ENCODE measurements around the gene EIF3D.

EIF3D gene, protein sequence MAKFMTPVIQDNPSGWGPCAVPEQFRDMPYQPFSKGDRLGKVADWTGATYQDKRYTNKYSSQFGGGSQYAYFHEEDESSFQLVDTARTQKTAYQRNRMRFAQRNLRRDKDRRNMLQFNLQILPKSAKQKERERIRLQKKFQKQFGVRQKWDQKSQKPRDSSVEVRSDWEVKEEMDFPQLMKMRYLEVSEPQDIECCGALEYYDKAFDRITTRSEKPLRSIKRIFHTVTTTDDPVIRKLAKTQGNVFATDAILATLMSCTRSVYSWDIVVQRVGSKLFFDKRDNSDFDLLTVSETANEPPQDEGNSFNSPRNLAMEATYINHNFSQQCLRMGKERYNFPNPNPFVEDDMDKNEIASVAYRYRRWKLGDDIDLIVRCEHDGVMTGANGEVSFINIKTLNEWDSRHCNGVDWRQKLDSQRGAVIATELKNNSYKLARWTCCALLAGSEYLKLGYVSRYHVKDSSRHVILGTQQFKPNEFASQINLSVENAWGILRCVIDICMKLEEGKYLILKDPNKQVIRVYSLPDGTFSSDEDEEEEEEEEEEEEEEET

DNA sequence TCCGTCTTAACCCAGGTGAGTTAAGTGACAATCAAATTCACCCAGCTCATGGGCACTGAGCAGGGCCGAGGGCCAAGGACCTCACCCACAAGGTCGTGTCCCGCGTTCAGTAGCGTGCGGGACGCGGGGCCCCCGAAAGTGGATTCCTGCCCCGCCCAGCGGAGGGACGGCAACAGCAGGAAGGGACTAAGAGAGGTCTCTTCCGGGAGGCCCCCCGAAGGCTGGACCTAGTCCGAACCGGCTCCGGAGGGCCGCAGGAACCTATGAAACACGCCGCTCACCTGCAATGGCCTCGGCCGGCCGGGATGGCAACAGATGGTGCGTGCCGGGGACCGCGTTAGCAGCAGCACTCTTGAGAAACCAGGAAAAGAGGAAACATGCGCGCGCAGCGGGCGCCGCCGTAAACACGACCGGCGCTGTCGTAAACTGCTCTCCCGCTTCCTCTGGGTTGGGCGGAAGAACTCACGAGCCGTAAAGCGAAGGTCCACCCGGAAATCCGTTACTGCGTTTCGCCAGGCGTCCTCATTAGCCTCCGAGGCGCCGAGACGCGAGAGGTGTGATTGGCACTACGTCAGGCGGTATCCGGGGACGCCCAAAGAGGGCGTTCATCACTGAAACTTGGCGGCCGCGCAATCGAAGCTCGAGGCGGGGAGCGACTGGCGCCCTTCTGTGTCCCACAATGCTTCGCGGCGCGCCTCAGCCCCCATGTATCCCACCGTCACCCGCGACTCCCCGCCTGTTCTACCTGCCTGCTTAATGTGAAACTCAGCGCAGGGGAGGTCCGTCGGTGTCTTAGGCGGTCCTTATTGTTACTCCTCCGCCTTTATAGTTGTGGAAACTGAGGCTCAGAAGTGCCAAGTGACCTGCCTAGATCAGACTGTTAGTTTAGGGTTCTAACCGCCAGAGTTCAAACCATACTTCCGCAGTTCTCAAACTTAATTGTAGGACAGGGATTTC lies at the start of gene EIF3D:
Gene EIF3D, minus strand, starts transcription at position 372 of the 957 bp plus-strand sequence. CDS start 3,045 bp downstream, outside the sequence.
- peak; percentile 99 for FAIRE-seq

DNA sequence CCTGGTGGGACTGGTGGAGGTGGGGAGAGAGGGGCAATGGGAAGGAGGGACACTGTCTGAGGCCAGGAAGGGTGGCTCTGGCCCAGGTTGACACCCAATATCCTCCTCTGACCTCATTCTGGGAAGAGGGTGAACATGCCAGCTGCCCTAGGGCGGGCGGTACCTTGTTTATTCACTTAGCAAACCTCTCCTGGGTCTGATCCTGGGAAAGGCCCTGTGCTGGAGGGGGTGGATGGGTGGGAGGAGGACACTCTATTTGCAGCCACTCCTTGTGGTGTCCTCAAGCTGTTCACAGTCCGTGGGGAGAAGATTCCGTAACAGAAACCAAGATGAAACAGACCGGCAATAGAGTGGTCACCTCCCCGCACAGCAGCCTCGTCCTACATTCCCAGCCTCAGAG lies 49.7 kb upstream of the EIF3D start:
- FAIRE-seq = no peak

- FAIRE-seq = no peak
Measured at GRCh38 chr22:36577019-36577418, 48.1 kb upstream of the EIF3D start.

DNA sequence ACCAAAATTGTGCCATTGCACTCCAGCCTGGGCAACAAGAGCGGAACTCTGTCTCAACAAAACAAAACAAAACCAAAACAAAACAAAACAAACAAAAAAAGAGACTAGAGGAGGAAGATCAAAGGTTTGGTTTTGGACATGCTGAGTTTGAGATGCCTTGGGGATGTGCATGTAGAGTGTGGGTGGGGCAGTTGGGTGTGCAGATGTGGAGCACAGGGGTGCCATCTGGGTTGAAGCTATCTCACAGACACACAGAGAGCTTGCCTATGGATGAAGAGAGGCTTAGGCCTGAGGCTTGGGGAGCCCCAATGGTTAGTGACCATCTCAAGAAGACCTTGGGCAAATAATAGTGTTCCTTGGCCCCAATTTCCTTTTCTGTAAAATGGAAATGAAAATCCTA lies 45.8 kb upstream of the EIF3D start:
- FAIRE-seq = no peak

DNA sequence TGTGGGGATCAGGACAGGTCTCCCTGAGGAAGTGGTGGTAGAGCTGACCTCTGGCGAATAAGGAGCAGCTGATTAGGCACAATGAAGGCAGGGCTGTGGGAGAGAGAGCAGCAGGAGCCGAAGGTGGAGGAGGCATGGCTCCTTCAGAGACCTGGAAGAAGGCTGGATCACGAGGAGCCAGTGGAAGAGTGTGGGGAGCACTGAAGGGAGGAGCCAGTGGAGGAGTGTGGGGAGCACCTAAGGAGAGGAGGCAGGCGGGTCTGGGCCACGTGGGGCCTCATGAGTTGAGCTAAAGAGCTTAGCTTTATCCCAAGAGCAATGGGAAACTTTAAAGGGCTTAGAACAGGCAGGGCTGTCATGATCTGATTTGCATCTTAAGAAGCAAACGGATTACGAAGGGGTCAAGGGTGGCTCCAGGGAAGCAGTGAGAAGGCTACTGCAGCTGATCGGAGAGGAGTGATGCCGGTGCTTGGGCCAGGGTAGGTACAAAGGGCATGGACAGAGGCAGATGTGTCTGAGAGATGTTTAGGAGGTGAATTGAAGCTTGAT lies 44.9 kb upstream of the EIF3D start:
- no peak for FAIRE-seq

DNA sequence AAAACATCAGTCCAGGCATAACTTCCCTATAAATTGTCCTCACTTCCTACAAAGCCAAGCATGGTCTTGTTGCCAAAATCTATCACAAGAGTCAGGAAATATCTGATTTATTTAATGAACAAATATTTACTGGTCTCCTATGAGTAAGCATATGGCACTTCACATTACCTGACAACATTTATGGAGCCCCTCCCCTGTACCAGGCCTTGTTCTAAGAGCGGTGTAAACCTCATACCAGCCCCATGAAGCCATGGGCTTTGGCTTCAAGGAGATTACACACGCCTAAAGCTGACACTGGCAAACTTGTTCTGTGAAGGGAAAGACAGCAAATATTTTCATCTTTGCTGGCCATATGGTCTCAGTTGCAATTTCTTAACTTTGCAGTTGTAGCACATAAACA lies 43.0 kb upstream of the EIF3D start:
- no peak for FAIRE-seq

DNA sequence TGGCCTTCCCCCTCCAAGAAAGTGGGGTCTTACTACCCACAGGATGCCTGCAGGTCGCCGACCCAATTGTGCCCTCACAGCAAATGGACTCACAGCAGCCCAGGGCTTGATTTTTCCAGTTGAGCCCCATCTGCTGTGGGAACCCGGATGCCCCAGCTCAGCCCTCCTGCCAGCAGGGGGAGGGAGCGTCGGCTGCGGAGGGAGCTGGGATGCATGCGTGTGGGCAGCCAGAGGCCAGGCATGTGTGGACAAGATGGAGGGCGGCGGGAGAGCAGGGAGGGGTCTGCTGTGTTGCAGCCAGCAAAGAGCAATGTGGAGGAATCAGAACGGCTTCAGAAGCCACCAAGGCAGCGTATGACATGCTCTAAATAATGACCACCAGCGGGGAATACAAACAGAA lies 41.0 kb upstream of the EIF3D start:
- FAIRE-seq = no peak

- no peak for FAIRE-seq
Measured at GRCh38 chr22:36568846-36569245, 39.9 kb upstream of the EIF3D start.

DNA sequence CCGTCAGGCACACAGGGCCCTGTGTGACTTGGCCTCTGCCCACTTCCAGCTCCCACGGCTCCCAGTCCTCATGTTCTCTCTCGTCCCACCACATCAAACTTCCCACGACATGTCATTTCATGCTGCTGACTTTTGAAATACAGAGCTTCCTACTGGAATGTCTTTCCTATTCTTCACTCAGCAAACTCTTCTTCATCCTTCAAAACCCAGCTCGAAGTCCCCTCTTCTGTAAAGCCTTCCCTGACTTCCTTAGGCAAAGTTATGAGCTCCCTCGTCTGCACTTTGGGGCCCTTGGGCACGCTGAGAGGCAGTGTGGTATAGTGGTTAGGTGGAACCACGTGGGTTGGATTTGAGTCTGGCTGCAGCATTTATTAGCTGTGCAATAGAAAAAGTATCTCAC lies 37.8 kb upstream of the EIF3D start:
- FAIRE-seq = no peak

DNA sequence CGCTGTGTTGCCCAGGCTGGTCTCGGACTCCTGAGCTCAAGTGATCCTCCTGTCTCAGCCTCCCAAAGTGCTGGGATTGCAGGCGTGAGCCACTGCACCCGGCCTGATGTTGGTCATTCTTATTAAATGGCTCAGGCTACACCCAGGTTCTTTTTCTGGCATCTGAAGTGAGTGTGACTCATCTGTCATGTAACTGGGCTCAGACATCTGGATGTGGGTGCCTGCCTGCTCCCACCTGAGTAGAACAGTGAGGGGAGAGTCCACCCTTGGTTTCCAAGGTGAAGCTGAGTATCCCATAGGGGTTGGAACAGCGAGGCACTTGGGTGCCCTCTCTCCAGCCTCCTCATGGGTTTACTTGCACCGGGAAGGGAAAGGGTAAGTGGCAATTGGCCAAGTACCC lies 36.7 kb upstream of the EIF3D start:
- FAIRE-seq = no peak

DNA sequence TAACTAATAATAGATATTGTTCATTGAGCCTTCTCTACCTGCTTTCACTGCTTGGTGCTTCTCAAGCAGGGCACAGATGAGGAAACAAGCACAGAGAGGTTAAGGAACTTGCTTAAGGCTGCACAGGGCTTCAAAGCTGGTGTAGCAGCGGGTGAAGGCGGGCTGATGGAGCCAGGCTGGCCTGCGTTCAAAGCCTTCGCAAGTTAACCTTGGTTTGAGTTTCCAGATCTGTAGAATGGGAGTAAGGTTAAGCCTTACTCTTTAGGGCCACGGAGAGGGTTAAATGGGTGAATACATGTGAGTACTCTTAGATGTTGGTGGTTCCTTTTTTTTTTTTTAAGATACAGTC lies 36.2 kb upstream of the EIF3D start:
- FAIRE-seq = no peak

- FAIRE-seq = no peak
Measured at GRCh38 chr22:36564422-36565158, 35.6 kb upstream of the EIF3D start.

- FAIRE-seq = peak; percentile 84
Measured at GRCh38 chr22:36563898-36564297, 34.9 kb upstream of the EIF3D start.

- FAIRE-seq = no peak
Measured at GRCh38 chr22:36563444-36563843, 34.5 kb upstream of the EIF3D start.

GRCh38 chr22:36563001-36563400 lies 34.0 kb upstream of the EIF3D start:
- no peak for FAIRE-seq

DNA sequence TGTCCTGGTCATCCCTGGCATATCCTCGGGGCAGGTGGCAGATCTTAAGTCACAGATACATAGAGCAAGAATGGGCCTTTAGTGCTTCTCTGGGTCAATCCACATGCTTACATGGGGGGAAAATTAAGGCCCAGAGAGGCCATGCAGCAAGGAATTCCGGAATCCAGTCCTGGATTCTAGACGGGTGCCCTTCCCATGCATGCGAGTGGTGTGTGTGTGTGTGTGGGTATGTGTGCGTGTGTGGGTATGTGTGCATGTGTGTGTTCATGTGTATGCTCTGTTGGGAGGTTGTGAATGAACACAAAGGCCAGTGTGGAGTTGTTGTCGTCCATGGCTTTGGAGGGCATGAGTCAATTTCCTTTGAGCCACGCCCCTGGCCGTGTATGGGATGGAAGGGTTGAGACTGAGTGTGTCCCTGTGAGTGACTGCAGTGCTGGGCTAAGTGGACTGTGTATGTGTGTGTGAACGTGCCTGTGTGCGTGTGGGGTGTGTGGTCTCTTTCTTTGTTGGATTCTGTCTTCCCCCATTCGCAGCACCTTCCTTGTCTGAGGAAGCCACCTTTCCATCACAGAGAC lies 33.4 kb upstream of the EIF3D start:
- FAIRE-seq = no peak

DNA sequence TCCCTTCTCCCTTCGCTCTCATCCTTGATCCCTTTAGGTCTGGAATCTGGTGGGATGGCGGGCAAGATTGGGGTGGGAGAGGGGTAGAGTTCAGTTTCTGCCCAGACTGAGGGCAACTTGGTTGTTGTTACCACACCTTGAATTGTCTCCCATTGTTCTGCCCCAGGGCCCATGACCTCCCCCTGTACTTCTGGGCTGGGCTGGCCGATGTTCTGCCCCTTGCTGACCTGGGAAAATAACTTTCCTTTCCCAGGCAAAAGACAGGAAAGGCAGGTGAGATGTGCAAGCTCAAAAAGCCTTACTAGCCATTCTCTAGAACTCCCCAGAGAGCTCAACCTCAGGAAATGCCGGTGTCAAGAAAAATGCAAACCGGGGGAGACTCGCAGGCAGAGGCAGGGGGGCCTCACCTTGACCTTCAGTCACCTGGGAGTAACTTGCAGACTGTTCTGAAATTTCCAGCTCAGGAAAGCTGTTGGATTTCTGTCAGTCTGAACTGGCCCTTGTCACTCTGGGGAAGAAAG lies 32.4 kb upstream of the EIF3D start:
- no peak for FAIRE-seq

DNA sequence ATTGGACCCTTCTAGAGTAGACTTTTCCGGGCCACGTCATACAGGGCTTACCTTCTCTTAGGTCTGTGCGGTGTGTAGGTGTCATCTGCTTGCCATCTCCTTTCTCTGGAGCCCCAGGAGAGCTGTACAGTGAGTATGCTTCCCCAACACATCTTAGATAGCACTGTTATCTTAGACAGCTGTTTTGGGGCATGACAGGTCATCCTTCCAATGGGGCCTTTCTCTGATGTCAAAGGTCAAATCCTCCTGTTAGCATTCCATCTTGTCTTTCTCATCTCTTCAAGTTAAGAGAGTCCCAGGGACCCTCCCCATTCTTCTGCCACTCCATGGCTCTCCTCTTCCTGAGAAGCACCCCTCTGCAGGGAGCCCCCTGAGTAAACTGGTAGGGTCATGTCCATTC lies 31.0 kb upstream of the EIF3D start:
- no peak for FAIRE-seq

GRCh38 chr22:36554098-36554497 lies 25.1 kb upstream of the EIF3D start:
- no peak for FAIRE-seq

GRCh38 chr22:36552289-36552688 lies 23.3 kb upstream of the EIF3D start:
- no peak for FAIRE-seq

DNA sequence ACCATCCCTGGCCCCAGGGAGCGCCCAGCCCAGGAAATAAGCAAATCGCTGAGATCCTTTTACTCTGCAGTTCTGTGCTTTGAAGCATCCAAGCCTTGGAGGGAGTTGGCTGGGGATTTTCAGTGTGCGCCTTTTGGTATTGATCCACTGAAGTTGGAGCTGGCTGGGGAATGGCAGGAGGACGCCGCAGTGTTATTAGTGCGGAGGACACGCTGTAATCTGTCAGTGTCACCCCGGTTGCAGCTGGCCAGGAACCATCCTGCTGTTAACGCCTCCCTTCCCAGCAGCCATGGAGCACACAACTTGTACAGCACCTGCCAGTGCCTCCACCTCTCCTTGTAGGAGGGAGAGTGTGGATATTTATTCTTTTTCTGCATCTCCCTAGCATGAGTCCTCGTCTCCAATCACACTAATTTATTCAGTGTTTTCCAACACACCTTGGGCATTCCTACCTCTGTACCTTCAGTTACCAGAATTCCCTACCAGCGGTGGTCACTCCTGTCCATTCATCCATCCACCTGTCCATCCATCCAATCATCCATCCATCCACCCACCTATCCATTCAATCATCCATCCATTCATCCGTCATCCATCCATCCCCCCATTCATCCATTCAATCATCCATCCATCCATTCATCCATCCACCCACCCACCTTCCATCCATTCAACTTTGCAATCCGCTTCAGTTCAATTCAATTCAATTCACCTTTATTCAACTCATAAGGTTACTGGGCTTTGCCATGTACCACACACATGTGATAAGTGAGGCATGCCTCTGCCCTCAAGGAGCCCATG lies 21.9 kb upstream of the EIF3D start:
- FAIRE-seq = no peak

All from endometrium (tissue), 2 donors.